Muscle of leg (tissue), 11 donors: Measurements from ENCODE around the gene PARVA. TPM values are rescaled to one million over a fixed set of nuclear protein-coding genes. Genes with fewer than 3 reads are reported as not detected.

ENCODE experiments used
- DNase-seq: peaks from one replicate; pipeline ENCODE4 v3.0.0; 2013
- H3K27ac ChIP-seq: one replicate; pipeline ENCODE4 v1.5.1; 2013; ENCODE audit warnings: mild to moderate bottlenecking, low read length, control low read depth
- H3K27me3 ChIP-seq: one replicate; pipeline ENCODE4 v1.6.1; 2013; ENCODE audit warnings: low read length; ENCODE audit not compliant: control insufficient read depth, insufficient read depth
- H3K36me3 ChIP-seq: one replicate; pipeline ENCODE4 v1.6.1; 2013; ENCODE audit warnings: low read length; ENCODE audit not compliant: control insufficient read depth, insufficient read depth
- H3K4me1 ChIP-seq: one replicate; pipeline ENCODE4 v1.6.1; 2013; ENCODE audit warnings: low read length; ENCODE audit not compliant: control insufficient read depth, insufficient read depth
- H3K4me3 ChIP-seq: one replicate; pipeline ENCODE4 v1.5.1; 2013; ENCODE audit warnings: low read length, control low read depth
- H3K9me3 ChIP-seq: replicated peaks from 2 replicates; pipeline ENCODE4 v1.6.1; 2013; ENCODE audit warnings: low read depth, low read length; ENCODE audit not compliant: control insufficient read depth
- WGBS: methylation state at CpG from one replicate; pipeline ENCODE4 v1.1.5; 2013; ENCODE audit warnings: missing lambda C conversion rate; ENCODE audit not compliant: insufficient coverage; 5-methylcytosine and 5-hydroxymethylcytosine counted together
- polyA plus RNA-seq, 8 donors: library from polyadenylated mRNA; unstranded; fragments of 120-200 nt; gene quantifications; one replicate each; pipeline versions ENCODE4 v1.2.1 to v1.2.3, GENCODE V29; 2013; ENCODE audit warnings: inconsistent platforms in 1 of 8, low replicate concordance in 1 of 8; ENCODE audit not compliant: insufficient read length in 8 of 8, insufficient read depth in 1 of 8
- total RNA-seq: library from RNA; stranded (reverse); fragments of 120-200 nt; gene quantifications from one replicate; pipeline ENCODE4 v1.2.4, GENCODE V29; 2013

The PARVA gene
- total and polyA plus RNA-seq, 9 donors: 29.9 to 72.5 (median 57.9) TPM

DNA sequence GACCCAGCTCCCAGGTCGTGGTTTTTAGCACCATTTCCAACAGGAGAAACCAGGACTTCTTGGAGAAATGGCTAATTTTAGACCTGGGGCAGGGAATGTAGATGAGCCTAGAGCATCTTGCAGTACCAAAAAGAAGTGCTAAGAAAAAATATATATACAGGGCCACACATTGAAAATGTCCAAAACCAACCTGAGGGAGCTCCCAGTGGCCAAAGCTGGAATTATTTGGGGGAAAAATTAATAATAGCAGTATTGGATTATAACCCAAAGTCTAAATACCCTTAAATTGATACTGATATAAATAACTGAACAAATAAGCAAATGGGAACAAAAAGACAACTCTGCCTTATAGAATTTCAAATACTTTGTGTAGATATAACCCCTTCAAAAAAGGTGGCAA is 108.0 kb downstream of the PARVA start:
- peaks cover 11% of the 10 kb centered on the region for H3K36me3 ChIP-seq
- 86% methylated on average over 1 of the region's 1 CpG for WGBS
- H3K27ac ChIP-seq: no peak overlapping the region
- DNase-seq: no peak
- H3K4me1 ChIP-seq: peaks cover 10% of the 10 kb centered on the region
- H3K9me3 ChIP-seq: peaks cover 14% of the 10 kb centered on the region
- H3K27me3 ChIP-seq: no peaks in the 10 kb centered on the region
- H3K4me3 ChIP-seq: no peak overlapping the region

DNA sequence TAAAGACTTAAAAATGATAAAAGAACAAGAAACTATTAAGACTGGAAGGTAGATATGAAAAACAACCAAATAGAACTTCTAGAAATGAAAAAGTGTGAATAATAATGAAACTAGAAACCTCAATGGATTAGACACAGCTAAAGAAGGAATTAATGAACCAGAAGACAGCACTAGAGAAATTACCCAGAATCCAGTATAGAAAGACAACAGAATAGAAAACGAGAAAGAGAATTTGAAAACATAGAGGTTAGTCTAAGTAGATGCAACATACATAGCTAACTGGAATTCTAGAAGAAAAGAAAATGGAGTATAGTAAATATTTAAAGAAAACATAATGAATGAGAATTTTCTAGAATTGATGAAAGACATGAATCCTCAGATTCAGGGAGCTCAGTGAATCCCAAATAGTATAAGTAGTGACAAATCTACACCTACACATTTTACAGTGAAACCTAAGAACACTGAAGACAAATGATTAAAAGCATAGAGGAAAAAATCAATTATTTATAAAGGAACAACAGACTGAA is 111.9 kb downstream of the PARVA start:
- H3K4me3 ChIP-seq: no peak overlapping the region
- H3K27me3 ChIP-seq: no peaks in the 10 kb centered on the region
- no peak for DNase-seq
- no CpG with 5 or more reads among the region's 1 CpG for WGBS
- peaks cover 8% of the 10 kb centered on the region for H3K36me3 ChIP-seq
- H3K9me3 ChIP-seq: peaks cover 14% of the 10 kb centered on the region
- no peaks in the 10 kb centered on the region for H3K4me1 ChIP-seq
- no peak overlapping the region for H3K27ac ChIP-seq

- Histone ChIP-seq H3K27ac (no peak overlapping the region), H3K36me3 (peaks cover 18% of the 10 kb centered on the region), H3K4me1 (peaks cover 9% of the 10 kb centered on the region), H3K4me3 (no peak overlapping the region), H3K9me3 (peaks cover under 1% of the 10 kb centered on the region), H3K27me3 (no peaks in the 10 kb centered on the region)
- DNase-seq: no peak
Observed at GRCh38 chr11:12494699-12495098, 117.3 kb downstream of the PARVA start.

DNA sequence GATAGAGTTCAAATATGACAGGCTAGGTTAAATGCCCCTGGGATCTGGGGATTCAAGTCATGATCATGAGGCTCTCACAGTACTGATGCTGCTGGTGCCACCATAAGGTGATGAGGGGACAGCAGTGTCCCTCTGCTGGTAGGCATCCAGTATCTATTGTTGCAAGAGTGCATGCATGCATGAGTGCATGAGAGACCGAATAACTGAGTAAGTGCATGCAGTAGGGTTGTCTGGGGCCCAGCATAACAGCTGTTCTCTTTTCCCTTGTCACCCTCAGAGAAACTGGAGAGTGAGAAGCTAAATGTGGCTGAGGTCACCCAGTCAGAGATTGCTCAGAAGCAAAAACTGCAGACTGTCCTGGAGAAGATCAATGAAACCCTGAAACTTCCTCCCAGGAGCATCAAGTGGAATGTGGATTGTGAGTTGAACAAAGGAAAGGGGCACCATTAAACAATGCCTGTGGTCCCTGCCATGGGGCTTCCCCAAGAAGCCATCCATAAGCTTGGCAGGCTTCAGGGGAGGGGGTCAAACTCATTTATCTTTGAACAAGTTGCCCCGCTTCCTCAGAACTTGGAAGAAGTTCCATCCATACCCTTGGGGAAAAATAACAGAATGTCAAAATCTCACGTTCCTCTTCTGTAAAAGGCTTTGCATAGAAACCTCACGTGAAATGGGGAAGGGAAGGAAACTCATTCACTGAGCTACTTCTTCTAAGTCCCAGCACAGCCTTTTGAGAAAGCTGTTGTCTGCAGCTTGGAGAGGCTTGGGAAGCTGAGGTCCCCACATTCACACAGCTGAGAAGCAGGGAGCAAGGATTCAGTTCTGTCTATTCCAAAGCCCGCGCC is 119.0 kb downstream of the PARVA start:
- DNase-seq: no peak
- H3K4me1 ChIP-seq: peaks cover 9% of the 10 kb centered on the region
- no peaks in the 10 kb centered on the region for H3K27me3 ChIP-seq
- H3K9me3 ChIP-seq: no peaks in the 10 kb centered on the region
- 100% methylated on average over 1 of the region's 6 CpGs for WGBS
- peaks cover 20% of the 10 kb centered on the region for H3K36me3 ChIP-seq
- H3K27ac ChIP-seq: peak overlapping the region; percentile 22
- H3K4me3 ChIP-seq: no peak overlapping the region

- H3K36me3 ChIP-seq: peaks cover 23% of the 10 kb centered on the region
- no peaks in the 10 kb centered on the region for H3K27me3 ChIP-seq
- peaks cover 9% of the 10 kb centered on the region for H3K4me1 ChIP-seq
- 67% methylated on average over 6 of the region's 7 CpGs for WGBS
- H3K4me3 ChIP-seq: no peak overlapping the region
- no peak overlapping the region for H3K27ac ChIP-seq
- no peaks in the 10 kb centered on the region for H3K9me3 ChIP-seq
- no peak for DNase-seq
Observed at GRCh38 chr11:12497431-12497830, 120.1 kb downstream of the PARVA start.

DNA sequence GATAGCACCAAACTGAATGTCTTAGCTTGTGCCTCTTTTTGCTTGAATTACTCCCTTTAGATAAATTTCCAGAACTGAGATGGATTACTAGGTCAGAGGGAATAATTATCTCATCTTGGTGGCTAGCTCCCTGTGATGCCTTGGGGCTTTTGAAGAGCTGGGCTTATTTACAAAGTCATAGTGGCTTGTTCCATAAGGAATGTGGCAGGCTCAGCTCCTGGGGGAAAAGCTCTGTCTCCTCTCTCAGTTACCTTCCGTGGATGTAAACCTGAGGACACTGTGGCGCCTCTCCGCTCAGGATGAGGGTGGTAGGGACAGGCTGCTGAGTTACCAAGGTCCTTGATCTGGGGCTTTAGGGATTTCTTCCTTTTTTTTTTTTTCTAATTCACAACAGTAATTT is 121.7 kb downstream of the PARVA start:
- H3K4me1 ChIP-seq: peaks cover 12% of the 10 kb centered on the region
- H3K36me3 ChIP-seq: peaks cover 29% of the 10 kb centered on the region
- no peak overlapping the region for H3K27ac ChIP-seq
- no CpG with 5 or more reads among the region's 3 CpGs for WGBS
- no peaks in the 10 kb centered on the region for H3K9me3 ChIP-seq
- no peak overlapping the region for H3K4me3 ChIP-seq
- no peaks in the 10 kb centered on the region for H3K27me3 ChIP-seq
- DNase-seq: no peak

GRCh38 chr11:12502046-12502445 is 124.7 kb downstream of the PARVA start:
- Histone ChIP-seq H3K27ac (no peak overlapping the region), H3K4me3 (no peak overlapping the region), H3K9me3 (no peaks in the 10 kb centered on the region), H3K4me1 (peaks cover 4% of the 10 kb centered on the region), H3K27me3 (no peaks in the 10 kb centered on the region), H3K36me3 (peaks cover 39% of the 10 kb centered on the region)
- 86% methylated on average over 1 of the region's 2 CpGs for WGBS
- no peak for DNase-seq

- 88% methylated on average over 2 of the region's 3 CpGs for whole genome bisulfite sequencing
- Histone ChIP-seq H3K4me1 (peaks cover 13% of the 10 kb centered on the region), H3K9me3 (no peaks in the 10 kb centered on the region), H3K36me3 (peaks cover 37% of the 10 kb centered on the region), H3K27me3 (no peaks in the 10 kb centered on the region), H3K27ac (peak overlapping the region; percentile 5), H3K4me3 (no peak overlapping the region)
- no peak for DNase-seq
Observed at GRCh38 chr11:12503039-12503484, 125.7 kb downstream of the PARVA start.

- no peaks in the 10 kb centered on the region for H3K27me3 ChIP-seq
- peaks cover 16% of the 10 kb centered on the region for H3K4me1 ChIP-seq
- no peak for DNase-seq
- WGBS: 40% methylated on average over 2 of the region's 3 CpGs
- H3K4me3 ChIP-seq: no peak overlapping the region
- H3K9me3 ChIP-seq: no peaks in the 10 kb centered on the region
- no peak overlapping the region for H3K27ac ChIP-seq
- peaks cover 34% of the 10 kb centered on the region for H3K36me3 ChIP-seq
Observed at GRCh38 chr11:12503886-12504285, 126.5 kb downstream of the PARVA start.

- H3K4me1 ChIP-seq: peaks cover 21% of the 10 kb centered on the region
- WGBS: 85% methylated on average over 2 of the region's 2 CpGs
- H3K36me3 ChIP-seq: peaks cover 37% of the 10 kb centered on the region
- no peak overlapping the region for H3K4me3 ChIP-seq
- H3K27me3 ChIP-seq: no peaks in the 10 kb centered on the region
- H3K27ac ChIP-seq: no peak overlapping the region
- no peaks in the 10 kb centered on the region for H3K9me3 ChIP-seq
- DNase-seq: no peak
Observed at GRCh38 chr11:12505183-12505582, 127.8 kb downstream of the PARVA start.
